HG02610 (cell line): ENCODE measurements around the gene NSD1.
"Not testable (repeated sequence)": the region's sequence is repeated elsewhere in the genome, so short reads cannot be mapped to it uniquely, and the experiment has no call there.

Experiments used
- ATAC-seq: cut with Tn5 transposase; IDR thresholded peaks from one replicate; pipeline ENCODE4 v1.9.1; 2021; ENCODE audit warnings: mild to moderate bottlenecking, moderate library complexity; ENCODE audit not compliant: unreplicated experiment

Gene NSD1

DNA sequence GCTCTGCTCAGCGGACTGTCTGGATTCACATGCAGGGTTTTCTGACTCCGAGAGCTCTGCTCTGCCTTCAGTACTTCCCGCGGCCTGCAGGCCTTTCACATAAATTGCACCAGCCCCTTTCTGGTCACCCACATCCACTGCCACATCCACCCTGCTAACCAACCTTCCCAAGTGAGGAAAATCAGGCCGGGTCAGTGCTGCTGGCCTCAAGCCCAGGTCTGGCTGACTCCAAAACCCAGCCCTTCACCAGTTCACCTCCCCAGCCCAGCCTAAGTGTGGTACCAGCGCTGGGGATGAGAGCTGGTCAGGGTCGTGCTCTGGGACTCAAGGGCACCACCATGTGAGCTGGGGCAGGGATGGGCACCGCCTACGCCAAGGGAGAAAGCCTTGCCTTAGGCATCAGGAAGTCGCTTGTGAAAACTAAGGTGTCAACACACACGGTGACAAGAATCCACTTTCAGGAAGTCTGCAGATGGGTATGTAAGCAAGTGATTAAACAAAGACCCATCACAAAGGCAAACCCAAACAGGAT is 205.6 kb downstream of the NSD1 start:
- no peak for ATAC-seq

DNA sequence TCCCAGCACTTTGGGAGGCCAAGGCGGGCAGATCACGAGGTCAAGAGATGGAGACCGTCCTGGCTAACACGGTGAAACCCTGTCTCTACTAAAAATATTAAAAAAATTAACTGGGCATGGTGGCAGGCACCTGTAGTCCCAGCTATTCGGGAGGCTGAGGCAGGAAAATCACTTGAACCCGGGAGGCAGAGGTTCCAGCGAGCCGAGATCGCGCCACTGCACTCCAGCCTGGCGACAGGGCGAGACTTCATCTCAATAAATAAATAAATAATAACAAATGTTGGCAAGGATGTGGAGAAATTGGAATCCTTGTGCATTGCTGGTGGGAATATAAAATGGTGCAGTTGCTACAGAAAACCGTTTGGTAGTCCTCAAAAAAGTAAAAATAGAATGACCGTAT is 209.4 kb downstream of the NSD1 start:
- not testable (repeated sequence) for ATAC-seq

DNA sequence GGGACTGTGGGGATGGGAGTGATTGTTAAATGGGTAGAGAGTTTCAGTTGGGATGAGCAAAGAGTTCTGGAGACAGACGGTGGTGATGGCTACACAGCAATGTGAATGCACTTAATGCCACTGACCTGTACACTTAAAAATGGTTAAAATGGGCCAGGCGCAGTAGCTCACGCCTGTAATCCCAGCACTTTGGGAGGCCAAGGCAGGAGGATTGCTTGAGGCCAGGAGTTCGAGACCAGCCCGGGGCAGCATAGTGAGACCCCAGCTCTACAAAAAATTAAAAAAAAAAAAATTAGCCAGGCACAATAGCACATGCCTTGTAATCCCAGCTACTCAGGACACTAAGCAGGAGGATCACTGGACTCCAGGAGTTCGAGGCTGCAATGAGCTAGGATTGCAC is 210.2 kb downstream of the NSD1 start:
- ATAC-seq = no peak

DNA sequence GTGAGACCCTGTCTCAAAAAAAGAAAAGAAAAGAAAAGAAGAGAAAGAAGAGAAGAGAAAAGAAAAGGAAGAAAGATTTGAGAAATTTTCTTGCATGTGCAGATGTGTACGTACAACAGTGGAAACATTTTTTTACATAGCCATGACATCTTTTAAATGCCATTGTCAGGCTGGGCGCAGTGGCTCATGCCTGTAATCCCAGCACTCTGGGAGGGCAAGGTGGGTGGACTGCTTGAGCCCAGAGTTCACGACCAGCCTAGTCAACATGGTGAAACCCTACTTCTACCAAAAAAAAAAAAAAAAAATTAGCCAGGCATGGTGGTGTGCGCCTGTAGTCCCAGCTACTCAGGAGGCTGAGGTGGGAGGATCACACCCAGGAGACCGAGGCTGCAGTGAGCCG is 211.3 kb downstream of the NSD1 start:
- ATAC-seq = no peak

DNA sequence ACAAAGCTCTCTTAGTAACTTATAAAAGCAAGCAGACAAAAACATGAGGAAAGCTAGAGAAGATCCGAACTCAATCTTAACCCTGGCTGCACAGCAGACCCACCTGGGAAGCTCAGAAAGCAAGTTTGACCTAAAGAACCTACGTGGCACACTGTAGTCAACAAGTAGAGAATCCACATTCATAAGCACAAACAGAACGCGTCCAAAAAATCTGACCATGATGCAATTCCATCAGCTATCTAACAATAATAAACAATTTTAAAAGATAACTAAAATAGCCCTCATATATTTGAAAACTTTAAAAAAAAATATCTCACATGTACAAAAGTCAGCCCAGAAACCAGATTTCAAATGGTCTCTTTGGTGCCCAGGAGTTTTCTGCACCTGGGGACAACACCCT is 213.2 kb downstream of the NSD1 start:
- ATAC-seq = no peak

DNA sequence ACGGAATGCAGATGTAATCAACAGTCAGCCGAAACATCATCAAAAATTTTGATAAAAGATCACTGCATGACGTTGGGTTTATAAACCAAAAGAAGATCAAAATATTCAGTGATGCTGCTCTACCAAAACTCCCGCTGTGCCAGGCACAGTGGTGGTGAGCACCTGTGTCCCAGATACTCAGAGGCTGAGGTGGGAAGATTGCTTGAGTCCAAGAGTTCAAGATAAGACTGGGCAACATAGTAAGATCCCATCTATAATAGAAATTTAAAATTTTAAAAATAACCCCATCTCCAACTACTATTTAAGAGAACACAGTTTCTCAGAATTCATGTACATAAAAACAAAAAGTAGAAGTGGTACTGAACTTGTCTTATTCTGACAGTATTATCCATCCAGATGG is 214.1 kb downstream of the NSD1 start:
- ATAC-seq = no peak

DNA sequence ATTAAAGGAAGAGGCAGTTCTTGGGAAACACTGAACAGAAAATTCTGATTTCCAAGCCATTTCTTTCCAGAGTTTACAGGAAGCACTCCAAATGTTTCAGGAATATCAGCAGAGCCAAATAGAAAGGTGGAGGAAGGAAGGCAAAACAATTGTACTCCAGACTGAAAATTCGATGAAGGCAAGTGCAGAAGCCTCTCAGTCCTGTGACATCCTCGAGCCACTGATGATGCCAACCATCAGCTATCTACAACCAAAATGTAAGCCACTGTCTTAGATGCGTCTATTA is 215.7 kb downstream of the NSD1 start:
- ATAC-seq = no peak

DNA sequence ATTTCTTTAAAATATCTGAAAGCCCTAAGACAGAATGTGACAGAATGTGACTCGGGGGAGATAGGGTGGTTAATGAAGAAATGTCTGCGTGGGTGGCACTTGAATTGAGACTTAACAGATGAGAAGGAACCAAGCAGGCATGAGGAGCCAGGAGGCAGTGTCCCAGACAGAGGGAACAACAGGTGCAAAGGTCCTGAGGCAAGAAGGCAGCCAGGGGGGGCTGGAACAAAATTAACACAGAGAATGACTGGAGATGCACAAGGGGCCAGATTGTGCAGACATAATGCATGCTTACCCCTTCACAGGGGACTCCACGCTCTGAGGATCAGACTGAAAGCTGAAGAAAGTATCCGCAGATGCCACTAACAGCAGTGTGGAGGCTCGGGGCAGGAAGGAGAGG is 216.2 kb downstream of the NSD1 start:
- ATAC-seq = no peak
